ENCODE measurements around the gene ATP2B2.

ATP2B2 gene

DNA sequence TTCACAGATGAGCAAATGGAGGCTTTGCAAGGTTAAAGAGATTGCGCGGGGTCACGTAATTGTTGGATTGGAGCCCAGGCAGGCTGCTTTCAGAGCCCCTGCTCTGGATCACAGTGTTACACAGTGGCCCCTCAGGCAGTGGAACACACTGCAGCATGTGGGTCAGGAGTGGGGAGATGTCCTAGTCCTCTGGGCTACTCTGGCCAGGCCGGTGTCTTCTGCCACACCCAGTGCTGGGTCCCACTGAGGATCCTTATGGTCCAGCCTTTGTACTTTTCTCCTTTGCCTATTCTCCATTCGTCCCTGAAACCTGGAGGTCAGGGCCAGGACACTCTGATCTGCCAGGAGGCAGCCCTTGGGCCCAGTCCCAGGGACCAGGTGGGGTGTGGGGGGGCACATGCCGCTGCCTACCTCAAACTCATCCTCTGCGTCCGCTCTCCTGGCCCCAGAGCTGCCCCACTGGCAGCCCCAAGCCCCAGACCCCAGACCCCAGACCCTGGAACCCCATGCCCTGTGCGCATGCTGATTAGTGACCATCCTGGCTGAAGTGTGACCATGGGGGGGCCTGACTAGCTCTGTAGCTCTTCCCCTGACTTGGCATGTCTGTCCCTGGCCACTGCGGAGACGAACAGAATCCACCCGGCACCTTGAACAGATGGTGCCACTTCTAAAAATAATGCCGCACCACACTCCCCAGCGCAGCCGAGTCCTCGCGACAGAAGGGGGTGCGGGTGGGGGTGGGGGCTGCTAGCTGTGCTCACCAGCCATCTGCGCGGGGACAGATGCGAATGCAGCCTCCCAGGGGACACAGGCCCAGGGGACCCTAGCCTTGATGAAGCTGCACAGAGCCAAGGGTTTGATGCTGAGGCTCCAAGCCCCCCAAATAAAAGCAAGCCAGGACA is 41.6 kb downstream of the ATP2B2 start:
- H3K4me1 ChIP-seq (ENCODE audit: low read depth, poor library complexity, severe bottlenecking): no peaks in the 10 kb centered on the region
- TF ChIP-seq, protein P1, sequence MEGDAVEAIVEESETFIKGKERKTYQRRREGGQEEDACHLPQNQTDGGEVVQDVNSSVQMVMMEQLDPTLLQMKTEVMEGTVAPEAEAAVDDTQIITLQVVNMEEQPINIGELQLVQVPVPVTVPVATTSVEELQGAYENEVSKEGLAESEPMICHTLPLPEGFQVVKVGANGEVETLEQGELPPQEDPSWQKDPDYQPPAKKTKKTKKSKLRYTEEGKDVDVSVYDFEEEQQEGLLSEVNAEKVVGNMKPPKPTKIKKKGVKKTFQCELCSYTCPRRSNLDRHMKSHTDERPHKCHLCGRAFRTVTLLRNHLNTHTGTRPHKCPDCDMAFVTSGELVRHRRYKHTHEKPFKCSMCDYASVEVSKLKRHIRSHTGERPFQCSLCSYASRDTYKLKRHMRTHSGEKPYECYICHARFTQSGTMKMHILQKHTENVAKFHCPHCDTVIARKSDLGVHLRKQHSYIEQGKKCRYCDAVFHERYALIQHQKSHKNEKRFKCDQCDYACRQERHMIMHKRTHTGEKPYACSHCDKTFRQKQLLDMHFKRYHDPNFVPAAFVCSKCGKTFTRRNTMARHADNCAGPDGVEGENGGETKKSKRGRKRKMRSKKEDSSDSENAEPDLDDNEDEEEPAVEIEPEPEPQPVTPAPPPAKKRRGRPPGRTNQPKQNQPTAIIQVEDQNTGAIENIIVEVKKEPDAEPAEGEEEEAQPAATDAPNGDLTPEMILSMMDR (conservative IDR thresholded peaks at IDR 0.05; ENCODE audit: low read depth, low read length): no peak
- no peak overlapping the region for H3K4me3 ChIP-seq (IDR thresholded peaks at IDR 0.05; ENCODE audit: insufficient read depth, low read depth, low read length)
- no peak overlapping the region for H2AFZ ChIP-seq (ENCODE audit: low read depth)
- H3K27ac ChIP-seq: no peak overlapping the region
- no peaks in the 10 kb centered on the region for H3K27me3 ChIP-seq (ENCODE audit: insufficient read depth, low read depth)
- H3K79me2 ChIP-seq (ENCODE audit: insufficient read depth, low read depth): no peaks in the 10 kb centered on the region
- no peak overlapping the region for H3K9ac ChIP-seq
- H4K20me1 ChIP-seq (ENCODE audit: insufficient read depth): no peaks in the 10 kb centered on the region
- H3K36me3 ChIP-seq (ENCODE audit: insufficient read depth): no peaks in the 10 kb centered on the region
- no peak overlapping the region for H3K4me2 ChIP-seq

DNA sequence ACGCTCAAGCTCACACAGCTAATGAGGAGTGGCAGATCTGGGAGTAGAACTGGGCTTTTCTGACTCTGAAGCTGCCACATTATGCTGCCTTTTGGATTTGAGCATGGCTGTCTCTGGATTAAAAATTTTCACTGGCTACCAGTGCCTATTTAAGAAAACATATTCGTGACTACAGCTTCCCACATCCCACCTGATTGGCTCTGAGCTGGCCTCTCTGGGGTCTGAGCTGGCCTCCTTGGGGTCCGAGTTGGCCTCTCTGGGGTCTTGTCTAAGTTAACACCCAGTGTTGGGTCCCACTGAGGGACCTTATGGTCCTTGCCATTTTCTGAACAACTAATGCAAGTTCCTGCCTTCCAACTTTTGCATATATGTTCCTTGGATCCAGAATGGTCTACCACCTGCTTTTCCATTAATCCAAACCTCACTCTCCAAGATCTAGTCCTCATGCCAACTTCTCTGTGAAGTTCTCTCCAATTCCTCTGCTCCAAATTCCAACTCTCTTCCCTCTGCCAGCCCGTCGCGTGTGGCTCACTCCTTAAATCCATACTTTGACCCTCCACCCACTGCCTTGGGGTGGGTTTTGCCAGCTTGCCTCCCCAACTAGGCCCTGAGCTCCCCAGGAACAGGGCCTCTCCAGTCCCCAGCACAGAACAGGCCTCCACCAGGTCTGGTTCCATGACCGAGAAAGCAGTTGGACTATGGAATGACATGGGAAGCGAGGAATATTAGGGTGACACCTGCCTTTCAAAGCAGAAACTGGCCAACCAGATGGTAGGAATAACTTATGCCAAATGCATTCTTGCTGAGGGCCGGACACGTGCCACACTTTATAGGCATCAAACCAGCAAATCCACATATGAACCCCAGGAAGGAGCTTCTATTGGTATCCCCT is 42.5 kb downstream of the ATP2B2 start:
- Histone ChIP-seq H3K4me3 (IDR thresholded peaks at IDR 0.05; ENCODE audit: insufficient read depth, low read depth, low read length) (no peak overlapping the region), H2AFZ (ENCODE audit: low read depth) (no peak overlapping the region), H3K36me3 (ENCODE audit: insufficient read depth) (no peaks in the 10 kb centered on the region), H3K9ac (no peak overlapping the region), H3K27me3 (ENCODE audit: insufficient read depth, low read depth) (no peaks in the 10 kb centered on the region), H3K4me1 (ENCODE audit: low read depth, poor library complexity, severe bottlenecking) (no peaks in the 10 kb centered on the region), H3K79me2 (ENCODE audit: insufficient read depth, low read depth) (no peaks in the 10 kb centered on the region), H4K20me1 (ENCODE audit: insufficient read depth) (no peaks in the 10 kb centered on the region), H3K27ac (no peak overlapping the region), H3K4me2 (no peak overlapping the region)
- TF ChIP-seq, protein P1 (conservative IDR thresholded peaks at IDR 0.05; ENCODE audit: low read depth, low read length): no peak

GRCh38 chr3:10460951-10461545 is 44.3 kb downstream of the ATP2B2 start:
- H3K9ac ChIP-seq: no peak overlapping the region
- no peak overlapping the region for H3K4me2 ChIP-seq
- no peaks in the 10 kb centered on the region for H3K36me3 ChIP-seq (ENCODE audit: insufficient read depth)
- TF ChIP-seq, protein P1 (conservative IDR thresholded peaks at IDR 0.05; ENCODE audit: low read depth, low read length): no peak
- H2AFZ ChIP-seq (ENCODE audit: low read depth): no peak overlapping the region
- no peaks in the 10 kb centered on the region for H3K4me1 ChIP-seq (ENCODE audit: low read depth, poor library complexity, severe bottlenecking)
- H3K79me2 ChIP-seq (ENCODE audit: insufficient read depth, low read depth): no peaks in the 10 kb centered on the region
- H4K20me1 ChIP-seq (ENCODE audit: insufficient read depth): no peaks in the 10 kb centered on the region
- no peaks in the 10 kb centered on the region for H3K27me3 ChIP-seq (ENCODE audit: insufficient read depth, low read depth)
- no peak overlapping the region for H3K4me3 ChIP-seq (IDR thresholded peaks at IDR 0.05; ENCODE audit: insufficient read depth, low read depth, low read length)
- no peak overlapping the region for H3K27ac ChIP-seq

GRCh38 chr3:10459954-10460754 is 45.2 kb downstream of the ATP2B2 start:
- Histone ChIP-seq H3K4me1 (ENCODE audit: low read depth, poor library complexity, severe bottlenecking) (no peaks in the 10 kb centered on the region), H3K27me3 (ENCODE audit: insufficient read depth, low read depth) (no peaks in the 10 kb centered on the region), H3K79me2 (ENCODE audit: insufficient read depth, low read depth) (no peaks in the 10 kb centered on the region), H2AFZ (ENCODE audit: low read depth) (no peak overlapping the region), H3K4me3 (IDR thresholded peaks at IDR 0.05; ENCODE audit: insufficient read depth, low read depth, low read length) (no peak overlapping the region), H3K9ac (no peak overlapping the region), H3K27ac (no peak overlapping the region), H3K36me3 (ENCODE audit: insufficient read depth) (no peaks in the 10 kb centered on the region), H4K20me1 (ENCODE audit: insufficient read depth) (no peaks in the 10 kb centered on the region), H3K4me2 (no peak overlapping the region)
- TF ChIP-seq, protein P1 (conservative IDR thresholded peaks at IDR 0.05; ENCODE audit: low read depth, low read length): no peak
